Activated CD8-positive, alpha-beta memory T cell treated with anti-CD3 and anti-CD28 coated beads, Interleukin-2, amount 10 ng/mL, durations not matched to agents 7 days and 5 days (primary cell): ENCODE data around the gene ALDH7A1. TPM values are rescaled to one million over a fixed set of nuclear protein-coding genes. Genes with fewer than 3 reads are reported as not detected.

Source experiments
- ATAC-seq: fragments of 150-1000 bp; cut with Tn5 transposase; one replicate; pipeline ENCODE4 v1.10.0; 2021; ENCODE audit warnings: moderate library complexity
- CTCF ChIA-PET: fragments of 350-600 bp; sonication (Branson Sonifier 250); formaldehyde crosslinking; loops from one replicate; lab custom pipeline; 2021; ENCODE audit warnings: antibody characterized with exemption; lab: Charles Lee
- DNase-seq: peaks from one replicate; pipeline ENCODE4 v3.0.0-alpha.2; 2020
- H3K27ac Mint-ChIP-seq: one replicate; pipeline ENCODE4 v1.8.0; 2021; ENCODE audit warnings: mild to moderate bottlenecking, mixed read lengths
- H3K27me3 Mint-ChIP-seq: one replicate; pipeline ENCODE4 v1.8.0; 2021; ENCODE audit warnings: mixed read lengths
- H3K36me3 Mint-ChIP-seq: one replicate; pipeline ENCODE4 v1.8.0; 2021; ENCODE audit warnings: mild to moderate bottlenecking, mixed read lengths
- H3K4me1 Mint-ChIP-seq: one replicate; pipeline ENCODE4 v1.8.0; 2021; ENCODE audit warnings: mixed read lengths
- H3K4me3 Mint-ChIP-seq: one replicate; pipeline ENCODE4 v1.8.0; 2021; ENCODE audit warnings: mild to moderate bottlenecking, moderate library complexity, mixed read lengths
- H3K9me3 Mint-ChIP-seq: one replicate; pipeline ENCODE4 v1.8.0; 2022; ENCODE audit warnings: low read depth, mixed read lengths
- total RNA-seq, 2 experiments: library from RNA; stranded (reverse); gene quantifications; one replicate each; pipeline ENCODE4 v1.2.3, GENCODE V29; 2021

The ALDH7A1 gene
- total RNA-seq, 2 experiments from 2014 or later, result 2.6 to 2.8 TPM

GRCh38 chr5:126543009-126543408 is 52.0 kb downstream of the ALDH7A1 start:
- Mint-ChIP-seq H3K9me3 (no peaks in the 10 kb centered on the region), H3K4me3 (no peak overlapping the region), H3K36me3 (no peaks in the 10 kb centered on the region), H3K27ac (no peak overlapping the region), H3K27me3 (peaks cover 9% of the 10 kb centered on the region), H3K4me1 (peaks cover 2% of the 10 kb centered on the region)
- ATAC-seq (no peak), DNase-seq (no peak)
- CTCF ChIA-PET, result interaction anchor here (1.0 to 6.6 kb wide), 3 partner anchors 58 to 205 kb away, joined by 3 to 49 read pairs (median 6); partner anchors contain the start of gene PHAX

- Mint-ChIP-seq H3K36me3 (no peaks in the 10 kb centered on the region), H3K27ac (no peak overlapping the region), H3K4me1 (peaks cover 2% of the 10 kb centered on the region), H3K9me3 (no peaks in the 10 kb centered on the region), H3K27me3 (peaks cover 9% of the 10 kb centered on the region), H3K4me3 (no peak overlapping the region)
- ATAC-seq (no peak), DNase-seq (no peak)
- CTCF ChIA-PET, result interaction anchor here (1.0 to 6.6 kb wide), 4 partner anchors 57 to 204 kb away, joined by 3 to 49 read pairs (median 3); no protein-coding TSS in a partner anchor
Measured at GRCh38 chr5:126542441-126542840, 52.6 kb downstream of the ALDH7A1 start.

- peaks cover 7% of the 10 kb centered on the region for H3K27me3 Mint-ChIP-seq
- no peak for ATAC-seq
- no peak for DNase-seq
- H3K9me3 Mint-ChIP-seq, result no peaks in the 10 kb centered on the region
- peaks cover 2% of the 10 kb centered on the region for H3K4me1 Mint-ChIP-seq
- CTCF ChIA-PET, result interaction anchor here (1.6 to 6.6 kb wide), 7 partner anchors 9 to 203 kb away, joined by 4 to 49 read pairs (median 15); no protein-coding TSS in a partner anchor
- no peak overlapping the region for H3K27ac Mint-ChIP-seq
- H3K36me3 Mint-ChIP-seq, result no peaks in the 10 kb centered on the region
- H3K4me3 Mint-ChIP-seq, result no peak overlapping the region
Measured at GRCh38 chr5:126540631-126541030, 54.4 kb downstream of the ALDH7A1 start.

- Mint-ChIP-seq H3K9me3 (no peaks in the 10 kb centered on the region), H3K27me3 (peaks cover 7% of the 10 kb centered on the region), H3K27ac (no peak overlapping the region), H3K4me3 (no peak overlapping the region), H3K36me3 (no peaks in the 10 kb centered on the region), H3K4me1 (peaks cover 2% of the 10 kb centered on the region)
- DNase-seq (no peak), ATAC-seq (no peak)
- CTCF ChIA-PET, result interaction anchor here (1.5 to 6.6 kb wide), 7 partner anchors 25 to 201 kb away, joined by 3 to 49 read pairs (median 15); no protein-coding TSS in a partner anchor
Measured at GRCh38 chr5:126538579-126538978, 56.4 kb downstream of the ALDH7A1 start.

- Mint-ChIP-seq H3K9me3 (no peaks in the 10 kb centered on the region), H3K4me1 (no peaks in the 10 kb centered on the region), H3K4me3 (no peak overlapping the region), H3K36me3 (no peaks in the 10 kb centered on the region), H3K27ac (no peak overlapping the region), H3K27me3 (peaks cover 7% of the 10 kb centered on the region)
- no peak for ATAC-seq
- CTCF ChIA-PET, result interaction anchor here (1.5 to 2.1 kb wide), 2 partner anchors 37 to 198 kb away, joined by 3 to 6 read pairs; no protein-coding TSS in a partner anchor
- DNase-seq, result no peak
Measured at GRCh38 chr5:126536874-126537273, 58.1 kb downstream of the ALDH7A1 start.

GRCh38 chr5:126535856-126536545 is 59.0 kb downstream of the ALDH7A1 start:
- Mint-ChIP-seq H3K27ac (no peak overlapping the region), H3K4me3 (no peak overlapping the region), H3K9me3 (no peaks in the 10 kb centered on the region), H3K27me3 (peaks cover 7% of the 10 kb centered on the region), H3K4me1 (no peaks in the 10 kb centered on the region), H3K36me3 (no peaks in the 10 kb centered on the region)
- DNase-seq, result no peak
- CTCF ChIA-PET, result interaction anchor here (1.1 to 2.1 kb wide), 3 partner anchors 36 to 197 kb away, joined by 3 to 6 read pairs (median 3); no protein-coding TSS in a partner anchor
- no peak for ATAC-seq

GRCh38 chr5:126534553-126534952 is 60.5 kb downstream of the ALDH7A1 start:
- H3K36me3 Mint-ChIP-seq, result no peaks in the 10 kb centered on the region
- no peak overlapping the region for H3K4me3 Mint-ChIP-seq
- no peaks in the 10 kb centered on the region for H3K4me1 Mint-ChIP-seq
- H3K9me3 Mint-ChIP-seq, result no peaks in the 10 kb centered on the region
- no peak overlapping the region for H3K27ac Mint-ChIP-seq
- DNase-seq (no peak), ATAC-seq (no peak)
- CTCF ChIA-PET, result no interaction called here
- H3K27me3 Mint-ChIP-seq, result no peaks in the 10 kb centered on the region

- DNase-seq, result no peak
- Mint-ChIP-seq H3K36me3 (no peaks in the 10 kb centered on the region), H3K27ac (no peak overlapping the region), H3K4me1 (no peaks in the 10 kb centered on the region), H3K9me3 (no peaks in the 10 kb centered on the region), H3K4me3 (no peak overlapping the region), H3K27me3 (no peaks in the 10 kb centered on the region)
- CTCF ChIA-PET, result interaction anchor here (1.6 to 2.4 kb wide), 2 partner anchors 10 to 193 kb away, joined by 4 to 10 read pairs; no protein-coding TSS in a partner anchor
- no peak for ATAC-seq
Measured at GRCh38 chr5:126531543-126532120, 63.4 kb downstream of the ALDH7A1 start.

GRCh38 chr5:126527892-126528291 is 67.1 kb downstream of the ALDH7A1 start:
- no peak for ATAC-seq
- H3K9me3 Mint-ChIP-seq, result no peaks in the 10 kb centered on the region
- no peak overlapping the region for H3K27ac Mint-ChIP-seq
- DNase-seq, result no peak
- H3K4me3 Mint-ChIP-seq, result no peak overlapping the region
- H3K36me3 Mint-ChIP-seq, result no peaks in the 10 kb centered on the region
- no peaks in the 10 kb centered on the region for H3K27me3 Mint-ChIP-seq
- CTCF ChIA-PET, result interaction anchor here (0.6 kb wide), 1 partner anchor 88 kb away, joined by 3 read pairs; no protein-coding TSS in a partner anchor
- H3K4me1 Mint-ChIP-seq, result no peaks in the 10 kb centered on the region

GRCh38 chr5:126527158-126527557 is 67.9 kb downstream of the ALDH7A1 start:
- Mint-ChIP-seq H3K36me3 (no peaks in the 10 kb centered on the region), H3K9me3 (no peaks in the 10 kb centered on the region), H3K4me3 (no peak overlapping the region), H3K4me1 (no peaks in the 10 kb centered on the region), H3K27me3 (no peaks in the 10 kb centered on the region), H3K27ac (no peak overlapping the region)
- CTCF ChIA-PET, result no interaction called here
- DNase-seq (no peak), ATAC-seq (no peak)

- Mint-ChIP-seq H3K27ac (no peak overlapping the region), H3K4me1 (no peaks in the 10 kb centered on the region), H3K27me3 (no peaks in the 10 kb centered on the region), H3K4me3 (no peak overlapping the region), H3K9me3 (no peaks in the 10 kb centered on the region), H3K36me3 (no peaks in the 10 kb centered on the region)
- ATAC-seq, result no peak
- CTCF ChIA-PET, result no interaction called here
- no peak for DNase-seq
Measured at GRCh38 chr5:126526493-126526892, 68.5 kb downstream of the ALDH7A1 start.

GRCh38 chr5:126525630-126526245 is 69.3 kb downstream of the ALDH7A1 start:
- no peaks in the 10 kb centered on the region for H3K36me3 Mint-ChIP-seq
- DNase-seq (no peak), ATAC-seq (no peak)
- H3K9me3 Mint-ChIP-seq, result no peaks in the 10 kb centered on the region
- no peaks in the 10 kb centered on the region for H3K4me1 Mint-ChIP-seq
- H3K4me3 Mint-ChIP-seq, result no peak overlapping the region
- no peak overlapping the region for H3K27ac Mint-ChIP-seq
- H3K27me3 Mint-ChIP-seq, result no peaks in the 10 kb centered on the region
- CTCF ChIA-PET, result no interaction called here

GRCh38 chr5:126523818-126524510 is 71.1 kb downstream of the ALDH7A1 start:
- Mint-ChIP-seq H3K27me3 (no peaks in the 10 kb centered on the region), H3K9me3 (no peaks in the 10 kb centered on the region), H3K36me3 (no peaks in the 10 kb centered on the region), H3K27ac (no peak overlapping the region), H3K4me3 (no peak overlapping the region), H3K4me1 (no peaks in the 10 kb centered on the region)
- CTCF ChIA-PET, result no interaction called here
- DNase-seq (no peak), ATAC-seq (no peak)
